CD4-positive, alpha-beta T cell treated with Interleukin-17A for 1 hour (primary cell): ENCODE results near the gene ZNF853.

ENCODE experiments used
- DNase-seq: peaks from one replicate; pipeline ENCODE4 v3.0.0-alpha.2; 2020

The ZNF853 gene

GRCh38 chr7:6606866-6607583 lies 8.4 kb upstream of the ZNF853 start:
- no peak for DNase-seq

- DNase-seq: no peak
These were observed 7.8 kb upstream of the ZNF853 start for GRCh38 chr7:6607651-6608051.

- no peak for DNase-seq
These were observed 7.3 kb upstream of the ZNF853 start for GRCh38 chr7:6608081-6608480.

GRCh38 chr7:6608794-6609193 lies 6.6 kb upstream of the ZNF853 start:
- no peak for DNase-seq

- DNase-seq: no peak
These were observed 2.6 kb upstream of the ZNF853 start for GRCh38 chr7:6612819-6613218.

GRCh38 chr7:6613706-6614105 lies 1.7 kb upstream of the ZNF853 start:
- DNase-seq: no peak

- DNase-seq: no peak
These were observed 529 bp downstream of the ZNF853 start for GRCh38 chr7:6615723-6616555.

- no peak for DNase-seq
These were observed 1.6 kb downstream of the ZNF853 start for GRCh38 chr7:6616854-6617643.

- DNase-seq: no peak
These were observed 3.2 kb downstream of the ZNF853 start for GRCh38 chr7:6618621-6619020.

- DNase-seq: peak; percentile 10
These were observed 4.6 kb downstream of the ZNF853 start for GRCh38 chr7:6619961-6620360.

GRCh38 chr7:6621195-6622133 lies 6.1 kb downstream of the ZNF853 start:
- peak; percentile 27 for DNase-seq

- no peak for DNase-seq
These were observed 6.8 kb downstream of the ZNF853 start for GRCh38 chr7:6622134-6622710.

- peak; percentile 48 for DNase-seq
These were observed 8.3 kb downstream of the ZNF853 start for GRCh38 chr7:6623589-6624245.

- DNase-seq: no peak
These were observed 8.8 kb downstream of the ZNF853 start for GRCh38 chr7:6624246-6624611.

- no peak for DNase-seq
These were observed 12.6 kb downstream of the ZNF853 start for GRCh38 chr7:6628045-6628444.

- DNase-seq: no peak
These were observed 14.8 kb downstream of the ZNF853 start for GRCh38 chr7:6630007-6630849.

GRCh38 chr7:6631605-6632004 lies 16.2 kb downstream of the ZNF853 start:
- no peak for DNase-seq

- DNase-seq: no peak
These were observed 18.6 kb downstream of the ZNF853 start for GRCh38 chr7:6634021-6634420.

- peak; percentile 18 for DNase-seq
These were observed 19.6 kb downstream of the ZNF853 start for GRCh38 chr7:6634971-6635370.

GRCh38 chr7:6636741-6637543 lies 21.5 kb downstream of the ZNF853 start, which contains the start of gene ZNF316:
Gene ZNF316, plus strand, starts transcription at chr7:6637318. Its CDS starts 5,092 bp downstream, at chr7:6642410.
- peak; percentile 65 for DNase-seq
